Neural cell (in vitro differentiated cells): ENCODE data around the gene HNRNPF.

ENCODE experiments used
- CTCF ChIP-seq: fragments of 450-650 bp; IDR thresholded peaks from 2 replicates; pipeline ENCODE4 v1.5.1; 2014; ENCODE audit warnings: antibody characterized with exemption, mild to moderate bottlenecking, moderate library complexity; ENCODE audit not compliant: poor library complexity, severe bottlenecking
- EP300 ChIP-seq: fragments of 450-650 bp; conservative IDR thresholded peaks from 2 replicates; pipeline ENCODE4 v1.6.1; 2014; ENCODE audit warnings: antibody characterized with exemption, mild to moderate bottlenecking, moderate library complexity; ENCODE audit not compliant: poor library complexity, severe bottlenecking
- EZH2 ChIP-seq: fragments of 200-600, 300-800 bp; shearing (Covaris generic), sonication (generic); IDR thresholded peaks from 2 replicates; pipeline ENCODE4 v1.6.1; 2014; ENCODE audit warnings: antibody characterized with exemption, low read length, borderline replicate concordance, mild to moderate bottlenecking; ENCODE audit not compliant: insufficient read depth, poor library complexity, severe bottlenecking

- no peak for TF ChIP-seq CTCF
- no peak for TF ChIP-seq EZH2
- no peak for TF ChIP-seq EP300
Observed at GRCh38 chr10:43380610-43381222, 28.3 kb downstream of the HNRNPF start.
